Lung (tissue), 12 donors: ENCODE results near the gene ATXN2L. TPM values are rescaled to one million over a fixed set of nuclear protein-coding genes. Genes with fewer than 3 reads are reported as not detected.
A peak's percentile ranks its signal among the peaks of the same experiment; 100 is the strongest.

Experiments used
- ATAC-seq: fragments of 200-7000 bp; cut with Tn5 transposase; one replicate; pipeline ENCODE4 v1.9.1; 2020; ENCODE audit warnings: moderate number of reproducible peaks; ENCODE audit not compliant: insufficient read depth, low FRiP score
- DNase-seq, 3 donors: peaks; one replicate each; pipeline ENCODE4 v3.0.0-alpha.2; 2013 to 2017
- H3K27ac ChIP-seq, 2 donors: one replicate each; pipeline ENCODE4 v1.5.1; 2013; ENCODE audit warnings: mild to moderate bottlenecking in 2 of 2, moderate library complexity in 2 of 2, control low read depth in 1 of 2, inconsistent platforms in 1 of 2, low read depth in 1 of 2, low read length in 1 of 2
- H3K27me3 ChIP-seq, 3 donors: one replicate each; pipeline ENCODE4 v1.5.1; 2013; ENCODE audit warnings: low read length in 2 of 3; ENCODE audit not compliant: control insufficient read depth in 3 of 3, insufficient read depth in 3 of 3
- H3K36me3 ChIP-seq, 4 donors: one replicate each; pipeline ENCODE4 v1.5.1; 2013; ENCODE audit warnings: low read length in 4 of 4, mild to moderate bottlenecking in 1 of 4, moderate library complexity in 1 of 4; ENCODE audit not compliant: control insufficient read depth in 4 of 4, insufficient read depth in 4 of 4
- H3K4me1 ChIP-seq, 5 donors: one replicate each; pipeline ENCODE4 v1.5.1; 2013; ENCODE audit warnings: low read length in 5 of 5, mild to moderate bottlenecking in 2 of 5, moderate library complexity in 1 of 5; ENCODE audit not compliant: control insufficient read depth in 5 of 5, insufficient read depth in 5 of 5
- H3K4me3 ChIP-seq: one replicate; pipeline ENCODE4 v1.5.1; 2013; ENCODE audit warnings: mild to moderate bottlenecking, control low read depth, moderate library complexity
- H3K9ac ChIP-seq, 2 donors: one replicate each; pipeline ENCODE4 v1.5.1; 2013; ENCODE audit warnings: low read length in 2 of 2, control low read depth in 1 of 2; ENCODE audit not compliant: insufficient read depth in 1 of 2
- H3K9me3 ChIP-seq, 4 donors: one replicate each; pipeline ENCODE4 v1.5.1; 2013; ENCODE audit warnings: low read length in 3 of 4, mild to moderate bottlenecking in 1 of 4, moderate library complexity in 1 of 4; ENCODE audit not compliant: control insufficient read depth in 4 of 4, insufficient read depth in 3 of 4
- CTCF ChIP-seq: IDR thresholded peaks from 2 replicates; pipeline ENCODE4 v1.5.1; 2012; ENCODE audit warnings: mild to moderate bottlenecking; ENCODE audit errors: control extremely low read depth, extremely low read depth
- WGBS, 2 donors: extraction: QIAGEN DNeasy Blood & Tissue Kit; methylation state at CpG; one replicate each; pipeline ENCODE4 v1.1.7; 2013; 5-methylcytosine and 5-hydroxymethylcytosine counted together
- polyA plus RNA-seq, 2 donors: library from polyadenylated mRNA; stranded (reverse); fragments of 200-250 nt; gene quantifications; one replicate each; pipeline ENCODE4 v1.2.1, GENCODE V29; 2013
- total RNA-seq, 2 donors: library from RNA; depleted of rRNA in 1 of 2; stranded (reverse); fragments of >200 nt in 1 of 2; gene quantifications; one replicate each; pipeline ENCODE4 v1.2.1, GENCODE V29; 2014 to 2021
- donor health status: control.
- donor health status: control.
- donor health status: Bipolar disorder and iron deficiency.
- donor health status: healthy.
- donor health status: DM: yes; HTN: yes; CAD: no.

ATXN2L gene
- total and polyA plus RNA-seq, 4 donors: 72.1 to 140 (median 91.0) TPM

- ATAC-seq (no peak), DNase-seq (no peak)
- peaks cover 26 to 58% (median 33%) of the 10 kb centered on the region in 4 donors for H3K36me3 ChIP-seq
- no peak overlapping the region for H3K27ac ChIP-seq
- H3K4me3 ChIP-seq: no peak overlapping the region
- H3K27me3 ChIP-seq: no peaks in the 10 kb centered on the region
- H3K9ac ChIP-seq: no peak overlapping the region
- H3K4me1 ChIP-seq: no peaks in the 10 kb centered on the region
- 94 to 96% methylated on average over 14 of the region's 14 CpGs for WGBS, 2 donors
- no peaks in the 10 kb centered on the region for H3K9me3 ChIP-seq
- no peak for TF ChIP-seq CTCF
These were observed 16.3 kb downstream of the ATXN2L start for GRCh38 chr16:28839004-28839639.

- no peaks in the 10 kb centered on the region for H3K27me3 ChIP-seq
- H3K4me1 ChIP-seq: peaks cover 0 to 2% (median under 1%) of the 10 kb centered on the region in 5 donors
- peaks cover 19 to 57% (median 28%) of the 10 kb centered on the region in 4 donors for H3K36me3 ChIP-seq
- no peak overlapping the region for H3K4me3 ChIP-seq
- ATAC-seq (no peak), DNase-seq (peak in 2 of 3 donors; percentile 11 to 14)
- H3K9me3 ChIP-seq: no peaks in the 10 kb centered on the region
- H3K9ac ChIP-seq: no peak overlapping the region
- WGBS, 2 donors: 30 to 60% methylated on average over 1 of the region's 1 CpG
- no peak for TF ChIP-seq CTCF
- no peak overlapping the region for H3K27ac ChIP-seq
These were observed 17.1 kb downstream of the ATXN2L start for GRCh38 chr16:28839899-28840298.

GRCh38 chr16:28842696-28843095, 19.9 kb downstream of the ATXN2L start:
- Histone ChIP-seq H3K4me1 (peaks cover 0 to 18% (median 9%) of the 10 kb centered on the region in 5 donors), H3K36me3 (peaks cover 6 to 33% (median 19%) of the 10 kb centered on the region in 4 donors), H3K27me3 (no peaks in the 10 kb centered on the region), H3K9ac (no peak overlapping the region), H3K27ac (no peak overlapping the region), H3K9me3 (no peaks in the 10 kb centered on the region), H3K4me3 (no peak overlapping the region)
- TF ChIP-seq CTCF: no peak
- 95 to 96% methylated on average over 7 of the region's 7 CpGs for WGBS, 2 donors
- no peak for ATAC-seq
- DNase-seq: no peak
